Mesothelial cell of epicardium (in vitro differentiated cells): ENCODE data around the gene DCAF7. TPM values are rescaled to one million over a fixed set of nuclear protein-coding genes. Genes with fewer than 3 reads are reported as not detected.

Experiments used
- DNase-seq, 2 experiments: peaks; one replicate each; pipeline ENCODE4 v3.0.0; 2021; ENCODE audit warnings: low spot score in 2 of 2; ENCODE audit not compliant: unreplicated experiment in 2 of 2
- H3K27ac Mint-ChIP-seq: 2 replicates; pipeline ENCODE4 v1.8.0; 2021; ENCODE audit warnings: mixed read lengths
- H3K27me3 Mint-ChIP-seq: 2 replicates; pipeline ENCODE4 v1.8.0; 2021; ENCODE audit warnings: low read depth, mixed read lengths
- H3K36me3 Mint-ChIP-seq: 2 replicates; pipeline ENCODE4 v1.8.0; 2021; ENCODE audit warnings: mixed read lengths
- H3K4me1 Mint-ChIP-seq: 2 replicates; pipeline ENCODE4 v1.8.0; 2021; ENCODE audit warnings: mixed read lengths
- H3K4me3 Mint-ChIP-seq: 2 replicates; pipeline ENCODE4 v1.8.0; 2021; ENCODE audit warnings: mild to moderate bottlenecking, moderate library complexity, mixed read lengths
- H3K9me3 Mint-ChIP-seq: 2 replicates; pipeline ENCODE4 v1.8.0; 2021; ENCODE audit warnings: mixed read lengths
- total RNA-seq: library from RNA; stranded (reverse); gene quantifications from 3 replicates; pipeline ENCODE4 v1.2.1, GENCODE V29; 2021
- TF ChIP-seq, protein P1 (sequence below): fragments of 200-600 bp; sonication (generic); IDR thresholded peaks from one replicate; pipeline ENCODE4 v1.5.0; 2021; ENCODE audit warnings: antibody characterized with exemption; ENCODE audit not compliant: unreplicated experiment

Gene DCAF7
- total RNA-seq, 1 donor from 2014 or later = 144 TPM

DNA sequence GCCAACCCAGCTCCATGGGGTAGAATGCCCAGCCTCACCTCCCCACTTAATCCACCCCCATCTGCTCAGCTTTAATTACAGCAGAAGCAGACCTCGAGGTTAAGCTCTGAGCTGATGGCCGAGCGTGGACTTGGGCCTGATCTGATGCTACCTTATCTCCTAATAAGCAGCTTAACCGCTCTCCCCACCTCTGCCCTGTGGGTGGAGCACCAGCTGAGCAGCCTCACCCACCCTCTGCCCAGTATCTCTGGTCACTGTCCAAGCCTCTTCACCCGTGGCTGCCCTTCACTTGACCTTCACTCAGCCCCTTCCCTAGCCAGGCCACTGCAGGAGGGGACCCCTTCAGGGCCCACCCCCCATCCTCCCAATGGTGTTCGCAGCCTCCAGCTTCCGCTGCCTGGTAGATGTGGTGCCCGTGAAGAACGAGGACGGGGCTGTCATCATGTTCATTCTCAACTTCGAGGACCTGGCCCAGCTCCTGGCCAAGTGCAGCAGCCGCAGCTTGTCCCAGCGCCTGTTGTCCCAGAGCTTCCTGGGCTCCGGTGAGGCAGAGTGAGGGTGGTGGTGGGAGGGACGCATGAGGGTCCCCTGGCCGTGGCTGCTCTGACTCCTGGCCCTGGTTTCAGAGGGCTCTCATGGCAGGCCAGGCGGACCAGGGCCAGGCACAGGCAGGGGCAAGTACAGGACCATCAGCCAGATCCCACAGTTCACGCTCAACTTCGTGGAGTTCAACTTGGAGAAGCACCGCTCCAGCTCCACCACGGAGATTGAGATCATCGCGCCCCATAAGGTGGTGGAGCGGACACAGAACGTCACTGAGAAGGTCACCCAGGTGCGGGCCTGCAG lies 20.3 kb upstream of the DCAF7 start:
- Mint-ChIP-seq H3K27ac (no peak overlapping the region), H3K9me3 (no peaks in the 10 kb centered on the region), H3K27me3 (peaks cover 41% of the 10 kb centered on the region), H3K36me3 (no peaks in the 10 kb centered on the region), H3K4me1 (no peaks in the 10 kb centered on the region), H3K4me3 (no peak overlapping the region)
- TF ChIP-seq, protein P1, sequence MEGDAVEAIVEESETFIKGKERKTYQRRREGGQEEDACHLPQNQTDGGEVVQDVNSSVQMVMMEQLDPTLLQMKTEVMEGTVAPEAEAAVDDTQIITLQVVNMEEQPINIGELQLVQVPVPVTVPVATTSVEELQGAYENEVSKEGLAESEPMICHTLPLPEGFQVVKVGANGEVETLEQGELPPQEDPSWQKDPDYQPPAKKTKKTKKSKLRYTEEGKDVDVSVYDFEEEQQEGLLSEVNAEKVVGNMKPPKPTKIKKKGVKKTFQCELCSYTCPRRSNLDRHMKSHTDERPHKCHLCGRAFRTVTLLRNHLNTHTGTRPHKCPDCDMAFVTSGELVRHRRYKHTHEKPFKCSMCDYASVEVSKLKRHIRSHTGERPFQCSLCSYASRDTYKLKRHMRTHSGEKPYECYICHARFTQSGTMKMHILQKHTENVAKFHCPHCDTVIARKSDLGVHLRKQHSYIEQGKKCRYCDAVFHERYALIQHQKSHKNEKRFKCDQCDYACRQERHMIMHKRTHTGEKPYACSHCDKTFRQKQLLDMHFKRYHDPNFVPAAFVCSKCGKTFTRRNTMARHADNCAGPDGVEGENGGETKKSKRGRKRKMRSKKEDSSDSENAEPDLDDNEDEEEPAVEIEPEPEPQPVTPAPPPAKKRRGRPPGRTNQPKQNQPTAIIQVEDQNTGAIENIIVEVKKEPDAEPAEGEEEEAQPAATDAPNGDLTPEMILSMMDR = no peak
- DNase-seq = no peak

DNA sequence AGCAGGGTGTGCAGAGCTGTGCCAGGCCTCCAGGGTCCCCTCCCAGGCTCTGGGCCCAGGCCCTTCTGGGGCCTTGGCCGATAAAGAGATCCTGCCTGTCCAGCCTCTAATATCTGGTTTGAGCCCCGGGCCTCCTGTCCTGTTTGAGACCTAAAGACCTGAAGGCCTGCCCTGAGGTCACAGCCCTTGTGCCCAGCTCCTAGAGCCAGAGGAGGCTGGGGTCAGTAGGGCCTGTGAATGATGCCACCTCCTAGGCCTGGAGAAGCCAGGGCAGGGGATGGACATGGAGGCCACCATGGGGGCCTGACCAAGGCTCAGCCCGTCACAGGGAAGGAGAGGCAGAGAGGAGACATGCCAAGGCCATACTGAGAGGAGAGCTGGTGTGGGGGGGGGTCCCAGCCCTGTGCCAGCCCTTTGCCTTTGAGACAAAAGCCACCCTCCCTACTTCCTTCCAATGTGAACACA lies 19.7 kb upstream of the DCAF7 start:
- Mint-ChIP-seq H3K4me3 (no peak overlapping the region), H3K36me3 (no peaks in the 10 kb centered on the region), H3K9me3 (no peaks in the 10 kb centered on the region), H3K27ac (no peak overlapping the region), H3K27me3 (peaks cover 41% of the 10 kb centered on the region), H3K4me1 (no peaks in the 10 kb centered on the region)
- DNase-seq = no peak
- TF ChIP-seq, protein P1 = no peak

DNA sequence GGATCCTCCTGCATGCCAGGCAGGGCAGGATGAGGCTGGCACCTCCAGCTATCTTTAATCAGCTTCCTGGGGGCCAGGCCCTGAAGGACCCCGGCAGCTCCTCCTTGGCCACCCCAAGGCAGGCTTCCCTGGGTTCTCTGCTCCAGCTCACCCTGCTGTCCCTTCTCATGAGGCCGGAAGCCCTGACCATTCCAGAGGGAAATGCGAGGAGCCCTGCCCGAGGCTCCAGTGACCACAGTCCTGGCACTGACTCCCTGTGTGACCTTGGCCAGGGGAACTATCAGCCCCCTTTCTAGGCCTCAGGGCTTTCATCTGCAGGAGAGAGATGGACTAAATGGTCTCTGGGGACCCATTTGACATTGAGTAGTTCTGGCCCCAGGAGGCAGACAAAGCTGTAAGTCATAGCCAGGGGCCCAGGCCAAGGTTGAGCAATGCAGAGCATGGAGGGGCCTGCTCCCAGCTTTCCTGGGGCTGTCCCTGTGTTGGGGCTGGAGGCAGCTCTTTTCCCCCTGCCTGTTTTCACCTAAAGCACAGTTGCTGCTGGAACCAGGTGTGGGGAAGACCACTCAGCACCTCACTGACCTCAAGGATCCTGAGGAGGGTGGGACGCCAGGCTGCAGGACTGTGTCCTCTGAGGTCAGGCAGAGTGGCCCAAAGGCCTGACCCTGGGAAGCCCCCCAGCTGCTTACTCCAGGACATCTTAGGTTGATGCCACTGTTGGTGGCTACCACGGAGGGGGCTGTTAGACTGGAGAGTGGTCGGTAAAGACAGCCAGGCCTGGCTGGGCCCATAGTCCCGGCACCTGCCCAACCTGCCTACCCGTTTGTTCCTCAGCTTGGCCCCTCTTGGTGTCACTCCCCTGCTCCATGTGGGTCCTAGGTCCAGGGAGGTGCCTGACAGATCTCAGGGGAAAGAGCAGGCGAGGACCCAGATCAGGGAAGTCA lies 19.0 kb upstream of the DCAF7 start:
- Mint-ChIP-seq H3K9me3 (no peaks in the 10 kb centered on the region), H3K4me1 (no peaks in the 10 kb centered on the region), H3K4me3 (no peak overlapping the region), H3K27ac (no peak overlapping the region), H3K27me3 (peaks cover 36% of the 10 kb centered on the region), H3K36me3 (no peaks in the 10 kb centered on the region)
- TF ChIP-seq, protein P1 = no peak
- DNase-seq = no peak

DNA sequence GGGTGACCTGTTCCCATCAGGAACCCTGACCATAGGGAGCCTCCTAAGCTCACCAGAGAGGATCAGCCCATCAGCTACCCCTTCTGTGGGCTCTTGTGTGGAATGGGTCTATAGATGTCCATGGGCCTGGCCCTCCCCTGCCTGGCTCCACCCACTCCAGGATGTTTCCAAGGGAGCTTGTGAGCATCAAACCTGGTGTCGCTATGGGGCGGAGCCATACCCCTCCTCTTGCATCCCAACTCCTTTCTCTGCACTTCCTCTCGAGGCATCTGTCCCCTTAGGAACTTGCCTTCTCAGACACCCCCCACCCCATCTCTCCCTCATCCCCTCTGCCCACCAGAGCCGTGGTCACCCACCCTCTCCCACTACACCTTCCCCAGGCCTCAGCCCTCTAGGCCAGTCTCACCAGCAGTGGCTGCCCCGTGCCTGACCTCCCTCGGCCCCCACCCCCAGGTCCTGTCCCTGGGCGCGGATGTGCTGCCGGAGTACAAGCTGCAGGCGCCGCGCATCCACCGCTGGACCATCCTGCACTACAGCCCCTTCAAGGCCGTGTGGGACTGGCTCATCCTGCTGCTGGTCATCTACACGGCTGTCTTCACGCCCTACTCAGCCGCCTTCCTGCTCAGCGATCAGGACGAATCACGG lies 16.7 kb upstream of the DCAF7 start:
- H3K9me3 Mint-ChIP-seq = no peaks in the 10 kb centered on the region
- DNase-seq = no peak
- H3K27me3 Mint-ChIP-seq = peaks cover 37% of the 10 kb centered on the region
- no peaks in the 10 kb centered on the region for H3K4me1 Mint-ChIP-seq
- no peak overlapping the region for H3K27ac Mint-ChIP-seq
- H3K4me3 Mint-ChIP-seq = no peak overlapping the region
- H3K36me3 Mint-ChIP-seq = no peaks in the 10 kb centered on the region
- TF ChIP-seq, protein P1 = no peak

DNA sequence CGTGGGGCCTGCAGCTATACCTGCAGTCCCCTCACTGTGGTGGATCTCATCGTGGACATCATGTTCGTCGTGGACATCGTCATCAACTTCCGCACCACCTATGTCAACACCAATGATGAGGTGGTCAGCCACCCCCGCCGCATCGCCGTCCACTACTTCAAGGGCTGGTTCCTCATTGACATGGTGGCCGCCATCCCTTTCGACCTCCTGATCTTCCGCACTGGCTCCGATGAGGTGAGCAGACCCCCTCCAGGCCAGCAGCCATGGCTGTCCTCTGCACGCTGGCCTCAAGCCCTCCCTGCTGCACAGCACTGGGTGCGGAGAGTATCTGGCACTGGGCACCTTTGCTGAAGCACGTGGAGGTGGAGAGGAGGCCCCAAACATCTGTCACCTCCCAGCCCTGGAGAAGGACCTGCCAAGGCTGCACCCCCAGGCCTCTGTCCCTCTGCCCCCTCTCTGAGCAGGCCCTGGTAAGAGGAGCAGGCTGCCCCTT lies 16.2 kb upstream of the DCAF7 start:
- no peaks in the 10 kb centered on the region for H3K36me3 Mint-ChIP-seq
- TF ChIP-seq, protein P1 = no peak
- no peak overlapping the region for H3K4me3 Mint-ChIP-seq
- DNase-seq = no peak
- no peaks in the 10 kb centered on the region for H3K4me1 Mint-ChIP-seq
- peaks cover 42% of the 10 kb centered on the region for H3K27me3 Mint-ChIP-seq
- no peaks in the 10 kb centered on the region for H3K9me3 Mint-ChIP-seq
- H3K27ac Mint-ChIP-seq = no peak overlapping the region
